PC-3 (cell line): ENCODE results near the gene SLC24A3.

Experiments
- EZH2 ChIP-seq: fragments of 300-600 bp; sonication (generic); IDR thresholded peaks from one replicate; pipeline ENCODE4 v1.6.1; 2017; ENCODE audit warnings: antibody characterized with exemption, mild to moderate bottlenecking, low read length; ENCODE audit not compliant: unreplicated experiment
- TF ChIP-seq, protein P1 (sequence below): fragments of 300-600 bp; sonication (generic); conservative IDR thresholded peaks from 2 replicates; pipeline ENCODE4 v1.5.1; 2017; ENCODE audit warnings: antibody characterized with exemption, low read depth, mild to moderate bottlenecking, low read length

DNA sequence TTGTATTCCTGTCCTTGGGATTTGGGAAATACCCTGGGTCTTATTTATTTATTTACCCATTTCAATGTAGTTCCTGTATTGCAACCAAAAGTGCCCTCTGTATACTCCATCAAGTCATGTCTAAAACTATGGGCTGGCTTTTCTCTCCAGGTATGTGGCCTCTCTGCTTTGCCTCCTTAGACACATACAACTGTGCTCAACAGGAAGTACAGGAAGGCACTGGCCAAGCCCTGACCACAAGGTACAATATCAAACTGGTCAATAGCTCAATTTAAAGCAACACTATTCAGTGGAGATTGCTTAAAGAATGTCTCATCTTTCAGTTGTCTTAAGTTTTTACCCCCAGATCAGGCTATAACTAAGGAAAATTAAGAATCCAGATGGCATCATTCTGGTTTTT is 42.3 kb upstream of the SLC24A3 start:
- no peak for TF ChIP-seq EZH2
- TF ChIP-seq, protein P1, sequence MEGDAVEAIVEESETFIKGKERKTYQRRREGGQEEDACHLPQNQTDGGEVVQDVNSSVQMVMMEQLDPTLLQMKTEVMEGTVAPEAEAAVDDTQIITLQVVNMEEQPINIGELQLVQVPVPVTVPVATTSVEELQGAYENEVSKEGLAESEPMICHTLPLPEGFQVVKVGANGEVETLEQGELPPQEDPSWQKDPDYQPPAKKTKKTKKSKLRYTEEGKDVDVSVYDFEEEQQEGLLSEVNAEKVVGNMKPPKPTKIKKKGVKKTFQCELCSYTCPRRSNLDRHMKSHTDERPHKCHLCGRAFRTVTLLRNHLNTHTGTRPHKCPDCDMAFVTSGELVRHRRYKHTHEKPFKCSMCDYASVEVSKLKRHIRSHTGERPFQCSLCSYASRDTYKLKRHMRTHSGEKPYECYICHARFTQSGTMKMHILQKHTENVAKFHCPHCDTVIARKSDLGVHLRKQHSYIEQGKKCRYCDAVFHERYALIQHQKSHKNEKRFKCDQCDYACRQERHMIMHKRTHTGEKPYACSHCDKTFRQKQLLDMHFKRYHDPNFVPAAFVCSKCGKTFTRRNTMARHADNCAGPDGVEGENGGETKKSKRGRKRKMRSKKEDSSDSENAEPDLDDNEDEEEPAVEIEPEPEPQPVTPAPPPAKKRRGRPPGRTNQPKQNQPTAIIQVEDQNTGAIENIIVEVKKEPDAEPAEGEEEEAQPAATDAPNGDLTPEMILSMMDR = no peak
